ENCODE measurements around the gene RCVRN. TPM values are rescaled to one million over a fixed set of nuclear protein-coding genes. Genes with fewer than 3 reads are reported as not detected.

The RCVRN gene
- total RNA-seq, 1 experiment from 2014 or later: not detected

DNA sequence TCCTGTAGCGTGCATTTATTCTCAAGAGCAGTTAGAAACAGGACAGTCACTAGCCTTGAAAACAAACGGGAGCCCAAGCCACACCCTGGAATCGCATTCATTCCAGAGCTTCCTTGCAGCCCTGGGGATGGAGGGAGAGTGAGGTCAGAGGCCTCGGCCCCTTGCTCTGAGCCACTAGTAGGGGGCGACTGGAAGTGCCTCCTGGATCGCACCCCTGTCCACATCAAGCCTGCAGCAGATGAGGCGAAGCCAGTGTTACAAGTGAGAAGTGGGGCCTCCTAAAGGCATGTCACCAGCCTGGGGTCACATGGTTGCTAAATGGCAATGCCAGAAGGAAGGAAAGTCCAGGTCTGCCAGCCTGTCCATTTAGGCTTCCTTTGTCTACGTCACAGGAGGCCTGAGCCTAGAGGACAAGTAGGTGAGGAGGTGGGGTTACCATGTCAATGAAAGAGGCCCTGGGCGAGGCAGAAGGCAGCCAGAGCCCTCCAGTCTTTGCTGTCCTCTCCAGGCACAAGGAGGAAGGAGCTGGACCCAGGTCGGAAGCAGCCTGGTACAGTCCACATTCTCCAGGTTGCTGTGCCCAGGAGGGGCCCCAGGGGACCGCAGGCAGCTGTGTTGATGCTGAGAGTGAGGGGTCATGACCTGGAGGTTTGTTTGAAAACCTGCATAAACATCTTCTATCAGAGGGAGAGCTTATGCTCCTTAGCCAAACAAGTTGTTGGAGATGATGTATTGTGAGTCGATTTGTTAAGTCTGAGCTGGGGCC lies 3.0 kb upstream of the RCVRN start:
- ATAC-seq: no peak

DNA sequence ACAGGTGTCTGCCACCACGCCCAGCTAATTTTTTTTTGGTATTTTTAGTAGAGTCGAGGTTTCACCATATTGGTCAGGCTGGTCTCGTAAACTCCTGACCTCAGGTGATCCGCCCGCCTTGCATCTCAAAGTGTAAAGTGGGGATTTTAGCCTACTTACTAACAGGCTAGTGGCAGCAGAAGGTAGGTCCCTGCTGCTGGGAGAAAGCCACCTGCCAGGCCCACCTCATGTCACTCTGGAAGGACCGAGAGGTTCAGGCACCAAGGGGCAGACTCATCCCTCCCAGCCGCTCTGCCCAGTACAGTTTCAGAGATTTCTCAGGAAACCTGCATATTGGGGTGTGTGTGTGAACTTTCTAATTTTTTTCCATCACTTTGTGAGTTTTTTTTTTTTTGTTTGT lies 2.1 kb upstream of the RCVRN start:
- H3K36me3 ChIP-seq (ENCODE audit: control insufficient read depth, insufficient read depth, low read length): no peaks in the 10 kb centered on the region
- H3K4me1 ChIP-seq (ENCODE audit: control insufficient read depth, insufficient read depth, low read length): no peaks in the 10 kb centered on the region
- H3K9me3 ChIP-seq (ENCODE audit: control insufficient read depth, insufficient read depth, low read depth, low read length): no peaks in the 10 kb centered on the region
- H3K27ac ChIP-seq (ENCODE audit: low read length): no peak overlapping the region
- no peak for DNase-seq (ENCODE audit: low read depth, low spot score)
- in situ Hi-C loops (cut with HindIII; ENCODE audit: low pct_unique_long_range_greater_than_20kb, low sequenced_read_pairs): no loop called here
- H3K4me3 ChIP-seq (ENCODE audit: low read depth in 2 of 2, low read length in 2 of 2): no peak overlapping the region
- H3K27me3 ChIP-seq (ENCODE audit: control insufficient read depth, insufficient read depth, low read length): no peaks in the 10 kb centered on the region; the same call in 1 of the 2 replicates
- intact Hi-C loops (cut with micrococcal nuclease; ENCODE audit: unreplicated experiment): no loop called here
- BruUV-seq (replicated peaks): no TSS peak
- POLR2A ChIA-PET: no interaction called here
- ATAC-seq: no peak
- CTCF ChIA-PET: interaction anchor here (0.7 kb wide), 1 partner anchor 722 kb away, joined by 3 read pairs; no protein-coding TSS in a partner anchor
- TF ChIP-seq, protein P1, sequence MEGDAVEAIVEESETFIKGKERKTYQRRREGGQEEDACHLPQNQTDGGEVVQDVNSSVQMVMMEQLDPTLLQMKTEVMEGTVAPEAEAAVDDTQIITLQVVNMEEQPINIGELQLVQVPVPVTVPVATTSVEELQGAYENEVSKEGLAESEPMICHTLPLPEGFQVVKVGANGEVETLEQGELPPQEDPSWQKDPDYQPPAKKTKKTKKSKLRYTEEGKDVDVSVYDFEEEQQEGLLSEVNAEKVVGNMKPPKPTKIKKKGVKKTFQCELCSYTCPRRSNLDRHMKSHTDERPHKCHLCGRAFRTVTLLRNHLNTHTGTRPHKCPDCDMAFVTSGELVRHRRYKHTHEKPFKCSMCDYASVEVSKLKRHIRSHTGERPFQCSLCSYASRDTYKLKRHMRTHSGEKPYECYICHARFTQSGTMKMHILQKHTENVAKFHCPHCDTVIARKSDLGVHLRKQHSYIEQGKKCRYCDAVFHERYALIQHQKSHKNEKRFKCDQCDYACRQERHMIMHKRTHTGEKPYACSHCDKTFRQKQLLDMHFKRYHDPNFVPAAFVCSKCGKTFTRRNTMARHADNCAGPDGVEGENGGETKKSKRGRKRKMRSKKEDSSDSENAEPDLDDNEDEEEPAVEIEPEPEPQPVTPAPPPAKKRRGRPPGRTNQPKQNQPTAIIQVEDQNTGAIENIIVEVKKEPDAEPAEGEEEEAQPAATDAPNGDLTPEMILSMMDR (IDR thresholded peaks at IDR 0.05): no peak
- no peak for TF ChIP-seq TCF7L2 (IDR thresholded peaks at IDR 0.05; ENCODE audit: low read depth, low read length)

More for the DNA sequence above, 3.0 kb upstream of the RCVRN start:
- no peaks in the 10 kb centered on the region; the same call in 1 of the 2 replicates for H3K27me3 ChIP-seq (ENCODE audit: control insufficient read depth, insufficient read depth, low read length)
- POLR2A ChIA-PET: no interaction called here
- H3K36me3 ChIP-seq (ENCODE audit: control insufficient read depth, insufficient read depth, low read length): no peaks in the 10 kb centered on the region
- DNase-seq (ENCODE audit: low read depth, low spot score): no peak
- in situ Hi-C loops (cut with HindIII; ENCODE audit: low pct_unique_long_range_greater_than_20kb, low sequenced_read_pairs): no loop called here
- CTCF ChIA-PET: interaction anchor here (0.5 to 0.7 kb wide), 4 partner anchors 26 to 721 kb away, joined by 3 to 10 read pairs (median 3); no protein-coding TSS in a partner anchor
- no peaks in the 10 kb centered on the region for H3K4me1 ChIP-seq (ENCODE audit: control insufficient read depth, insufficient read depth, low read length)
- no peaks in the 10 kb centered on the region for H3K9me3 ChIP-seq (ENCODE audit: control insufficient read depth, insufficient read depth, low read depth, low read length)
- no peak overlapping the region for H3K27ac ChIP-seq (ENCODE audit: low read length)
- TF ChIP-seq, protein P2, sequence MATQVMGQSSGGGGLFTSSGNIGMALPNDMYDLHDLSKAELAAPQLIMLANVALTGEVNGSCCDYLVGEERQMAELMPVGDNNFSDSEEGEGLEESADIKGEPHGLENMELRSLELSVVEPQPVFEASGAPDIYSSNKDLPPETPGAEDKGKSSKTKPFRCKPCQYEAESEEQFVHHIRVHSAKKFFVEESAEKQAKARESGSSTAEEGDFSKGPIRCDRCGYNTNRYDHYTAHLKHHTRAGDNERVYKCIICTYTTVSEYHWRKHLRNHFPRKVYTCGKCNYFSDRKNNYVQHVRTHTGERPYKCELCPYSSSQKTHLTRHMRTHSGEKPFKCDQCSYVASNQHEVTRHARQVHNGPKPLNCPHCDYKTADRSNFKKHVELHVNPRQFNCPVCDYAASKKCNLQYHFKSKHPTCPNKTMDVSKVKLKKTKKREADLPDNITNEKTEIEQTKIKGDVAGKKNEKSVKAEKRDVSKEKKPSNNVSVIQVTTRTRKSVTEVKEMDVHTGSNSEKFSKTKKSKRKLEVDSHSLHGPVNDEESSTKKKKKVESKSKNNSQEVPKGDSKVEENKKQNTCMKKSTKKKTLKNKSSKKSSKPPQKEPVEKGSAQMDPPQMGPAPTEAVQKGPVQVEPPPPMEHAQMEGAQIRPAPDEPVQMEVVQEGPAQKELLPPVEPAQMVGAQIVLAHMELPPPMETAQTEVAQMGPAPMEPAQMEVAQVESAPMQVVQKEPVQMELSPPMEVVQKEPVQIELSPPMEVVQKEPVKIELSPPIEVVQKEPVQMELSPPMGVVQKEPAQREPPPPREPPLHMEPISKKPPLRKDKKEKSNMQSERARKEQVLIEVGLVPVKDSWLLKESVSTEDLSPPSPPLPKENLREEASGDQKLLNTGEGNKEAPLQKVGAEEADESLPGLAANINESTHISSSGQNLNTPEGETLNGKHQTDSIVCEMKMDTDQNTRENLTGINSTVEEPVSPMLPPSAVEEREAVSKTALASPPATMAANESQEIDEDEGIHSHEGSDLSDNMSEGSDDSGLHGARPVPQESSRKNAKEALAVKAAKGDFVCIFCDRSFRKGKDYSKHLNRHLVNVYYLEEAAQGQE (IDR thresholded peaks at IDR 0.05; ENCODE audit: insufficient read depth in 1 of 2, low read depth in 2 of 2, low read length in 1 of 2): no peak
- TF ChIP-seq, protein P1 (IDR thresholded peaks at IDR 0.05): no peak
- TF ChIP-seq SIN3A (IDR thresholded peaks at IDR 0.05; ENCODE audit: borderline replicate concordance, insufficient read depth, low read depth, low read length) (no peak), TCF7L2 (IDR thresholded peaks at IDR 0.05; ENCODE audit: low read depth, low read length) (no peak), POLR2AphosphoS5 (IDR thresholded peaks at IDR 0.05; ENCODE audit: low read depth, low read length) (no peak)
- no TSS peak for BruUV-seq (replicated peaks)
- intact Hi-C loops (cut with micrococcal nuclease; ENCODE audit: unreplicated experiment): no loop called here
- no peak overlapping the region for H3K4me3 ChIP-seq (ENCODE audit: low read depth in 2 of 2, low read length in 2 of 2)

All from Panc1 (cell line).